GM19372 (cell line): ENCODE data around the gene CYB5R2.
A peak's percentile ranks its signal among the peaks of the same experiment; 100 is the strongest.
"Not testable (repeated sequence)": the region's sequence is repeated elsewhere in the genome, so short reads cannot be mapped to it uniquely, and the experiment has no call there.

Experiments
- ATAC-seq: cut with Tn5 transposase; IDR thresholded peaks from one replicate; pipeline ENCODE4 v1.9.1; 2021; ENCODE audit warnings: mild to moderate bottlenecking, low read depth, moderate library complexity; ENCODE audit not compliant: unreplicated experiment

CYB5R2 gene

GRCh38 chr11:7670641-7671040 lies 2.7 kb downstream of the CYB5R2 start:
- no peak for ATAC-seq

- ATAC-seq: no peak
Observed at GRCh38 chr11:7668911-7669310, 4.4 kb downstream of the CYB5R2 start.

- no peak for ATAC-seq
Observed at GRCh38 chr11:7668464-7668863, 4.8 kb downstream of the CYB5R2 start.

GRCh38 chr11:7667460-7667859 lies 5.8 kb downstream of the CYB5R2 start:
- ATAC-seq: no peak

GRCh38 chr11:7666292-7666866 lies 6.9 kb downstream of the CYB5R2 start:
- ATAC-seq: no peak

- peak; percentile 99 for ATAC-seq
Observed at GRCh38 chr11:7665473-7666291, 7.6 kb downstream of the CYB5R2 start.

- no peak for ATAC-seq
Observed at GRCh38 chr11:7664867-7665266, 8.4 kb downstream of the CYB5R2 start.

- not testable (repeated sequence) for ATAC-seq
Observed at GRCh38 chr11:7663531-7663930, 9.8 kb downstream of the CYB5R2 start.

- ATAC-seq: no peak
Observed at GRCh38 chr11:7657306-7658025, 15.8 kb downstream of the CYB5R2 start.

GRCh38 chr11:7656704-7657103 lies 16.6 kb downstream of the CYB5R2 start:
- ATAC-seq: no peak

GRCh38 chr11:7655253-7656217 lies 17.8 kb downstream of the CYB5R2 start:
- ATAC-seq: no peak

- ATAC-seq: no peak
Observed at GRCh38 chr11:7654195-7654705, 19.1 kb downstream of the CYB5R2 start.

- no peak for ATAC-seq
Observed at GRCh38 chr11:7651700-7652099, 21.6 kb downstream of the CYB5R2 start.

- ATAC-seq: no peak
Observed at GRCh38 chr11:7651140-7651551, 22.2 kb downstream of the CYB5R2 start.

GRCh38 chr11:7648264-7648663 lies 25.0 kb downstream of the CYB5R2 start:
- no peak for ATAC-seq

- ATAC-seq: no peak
Observed at GRCh38 chr11:7646866-7647265, 26.4 kb downstream of the CYB5R2 start.

GRCh38 chr11:7645206-7645605 lies 28.1 kb downstream of the CYB5R2 start:
- ATAC-seq: no peak

GRCh38 chr11:7643314-7643713 lies 30.0 kb downstream of the CYB5R2 start:
- no peak for ATAC-seq

GRCh38 chr11:7642747-7643146 lies 30.6 kb downstream of the CYB5R2 start:
- ATAC-seq: no peak

- ATAC-seq: no peak
Observed at GRCh38 chr11:7640816-7641215, 32.5 kb downstream of the CYB5R2 start.
